AG04449 (cell line): ENCODE data around the gene CHTF18.

ENCODE experiments used
- CTCF ChIA-PET: fragments of 350-600 bp; formaldehyde crosslinking; extraction: SDS; loops from one replicate; lab custom pipeline; 2021; ENCODE audit warnings: antibody characterized with exemption; lab: Yijun Ruan, JAX
- POLR2A ChIA-PET: fragments of 400-600, 350-600 bp; formaldehyde crosslinking; extraction: SDS; loops from one replicate; lab custom pipeline; 2020; ENCODE audit warnings: antibody characterized with exemption, inconsistent platforms; lab: Yijun Ruan, JAX
- DNase-seq: peaks from one replicate; pipeline ENCODE4 v3.0.0-alpha.2; 2010; ENCODE audit warnings: low read depth, low spot score
- H3K4me3 ChIP-seq: 2 replicates; pipeline ENCODE4 v1.5.1; 2011; ENCODE audit warnings: low read depth, mild to moderate bottlenecking, control low read depth, low read length
- TF ChIP-seq, protein P1 (sequence below): IDR thresholded peaks from one replicate; pipeline ENCODE4 v1.5.1; 2011; ENCODE audit warnings: mild to moderate bottlenecking, moderate library complexity, low read length, control low read depth, inconsistent platforms; ENCODE audit not compliant: insufficient read depth; ENCODE audit errors: missing control alignments

CHTF18 gene

DNA sequence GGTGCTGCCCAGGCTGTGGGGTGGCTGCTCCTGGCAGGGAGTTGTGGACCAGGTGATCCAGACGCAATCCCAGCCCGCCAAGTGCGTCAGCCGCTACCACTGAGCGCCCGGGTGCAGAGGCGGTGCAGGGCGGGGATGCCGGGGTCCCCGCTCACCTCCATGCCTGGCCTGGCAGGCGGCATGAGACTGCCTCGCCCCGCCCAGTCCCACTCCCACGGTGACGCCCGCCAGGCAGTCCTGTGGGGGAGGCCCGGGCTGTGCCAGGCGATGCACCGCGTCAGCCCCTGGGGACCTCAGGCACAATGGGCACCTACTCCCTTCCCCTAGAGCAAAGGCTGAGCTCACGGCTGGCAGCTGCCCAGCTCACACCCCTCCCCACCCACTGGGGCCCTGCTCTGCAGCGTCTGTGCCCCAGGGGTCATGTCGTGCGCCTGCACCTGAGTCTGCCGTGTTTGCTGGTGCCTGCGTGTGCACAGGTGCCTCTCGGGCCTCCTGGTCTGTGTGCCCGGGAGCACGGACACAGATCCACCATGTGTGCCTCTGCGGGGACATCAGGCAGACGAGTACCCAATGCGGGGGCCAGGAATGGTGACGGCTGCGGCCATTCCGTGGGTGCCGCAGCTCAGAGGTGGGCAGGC is 5.5 kb upstream of the CHTF18 start:
- POLR2A ChIA-PET: interaction anchor here (1.3 kb wide), 1 partner anchor 71 kb away, joined by 4 read pairs; no protein-coding TSS in a partner anchor
- H3K4me3 ChIP-seq: no peak overlapping the region
- CTCF ChIA-PET: interaction anchor here (1.0 to 7.7 kb wide), 2 partner anchors 34 to 70 kb away, joined by 3 to 210 read pairs; partner anchors contain the start of gene METRN
- no peak for DNase-seq
- TF ChIP-seq, protein P1, sequence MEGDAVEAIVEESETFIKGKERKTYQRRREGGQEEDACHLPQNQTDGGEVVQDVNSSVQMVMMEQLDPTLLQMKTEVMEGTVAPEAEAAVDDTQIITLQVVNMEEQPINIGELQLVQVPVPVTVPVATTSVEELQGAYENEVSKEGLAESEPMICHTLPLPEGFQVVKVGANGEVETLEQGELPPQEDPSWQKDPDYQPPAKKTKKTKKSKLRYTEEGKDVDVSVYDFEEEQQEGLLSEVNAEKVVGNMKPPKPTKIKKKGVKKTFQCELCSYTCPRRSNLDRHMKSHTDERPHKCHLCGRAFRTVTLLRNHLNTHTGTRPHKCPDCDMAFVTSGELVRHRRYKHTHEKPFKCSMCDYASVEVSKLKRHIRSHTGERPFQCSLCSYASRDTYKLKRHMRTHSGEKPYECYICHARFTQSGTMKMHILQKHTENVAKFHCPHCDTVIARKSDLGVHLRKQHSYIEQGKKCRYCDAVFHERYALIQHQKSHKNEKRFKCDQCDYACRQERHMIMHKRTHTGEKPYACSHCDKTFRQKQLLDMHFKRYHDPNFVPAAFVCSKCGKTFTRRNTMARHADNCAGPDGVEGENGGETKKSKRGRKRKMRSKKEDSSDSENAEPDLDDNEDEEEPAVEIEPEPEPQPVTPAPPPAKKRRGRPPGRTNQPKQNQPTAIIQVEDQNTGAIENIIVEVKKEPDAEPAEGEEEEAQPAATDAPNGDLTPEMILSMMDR: no peak

- TF ChIP-seq, protein P1: no peak
- ChIA-PET CTCF (interaction anchor here (1.0 to 7.7 kb wide), 2 partner anchors 35 to 71 kb away, joined by 3 to 210 read pairs; partner anchors contain the start of gene METRN), POLR2A (interaction anchor here (1.3 kb wide), 1 partner anchor 71 kb away, joined by 4 read pairs; no protein-coding TSS in a partner anchor)
- H3K4me3 ChIP-seq: no peak overlapping the region
- no peak for DNase-seq
Observed at GRCh38 chr16:783404-784161, 4.8 kb upstream of the CHTF18 start.

GRCh38 chr16:784431-784830 is 4.0 kb upstream of the CHTF18 start:
- ChIA-PET CTCF (interaction anchor here (0.8 to 7.7 kb wide), 13 partner anchors 8 to 208 kb away, joined by 3 to 210 read pairs (median 7); partner anchors contain the start of genes ANTKMT, CIAO3, METRN and MSLN), POLR2A (interaction anchor here (1.2 kb wide), 1 partner anchor 70 kb away, joined by 3 read pairs; the partner anchor contains the start of gene METRN)
- DNase-seq: no peak
- no peak overlapping the region for H3K4me3 ChIP-seq
- TF ChIP-seq, protein P1: no peak

DNA sequence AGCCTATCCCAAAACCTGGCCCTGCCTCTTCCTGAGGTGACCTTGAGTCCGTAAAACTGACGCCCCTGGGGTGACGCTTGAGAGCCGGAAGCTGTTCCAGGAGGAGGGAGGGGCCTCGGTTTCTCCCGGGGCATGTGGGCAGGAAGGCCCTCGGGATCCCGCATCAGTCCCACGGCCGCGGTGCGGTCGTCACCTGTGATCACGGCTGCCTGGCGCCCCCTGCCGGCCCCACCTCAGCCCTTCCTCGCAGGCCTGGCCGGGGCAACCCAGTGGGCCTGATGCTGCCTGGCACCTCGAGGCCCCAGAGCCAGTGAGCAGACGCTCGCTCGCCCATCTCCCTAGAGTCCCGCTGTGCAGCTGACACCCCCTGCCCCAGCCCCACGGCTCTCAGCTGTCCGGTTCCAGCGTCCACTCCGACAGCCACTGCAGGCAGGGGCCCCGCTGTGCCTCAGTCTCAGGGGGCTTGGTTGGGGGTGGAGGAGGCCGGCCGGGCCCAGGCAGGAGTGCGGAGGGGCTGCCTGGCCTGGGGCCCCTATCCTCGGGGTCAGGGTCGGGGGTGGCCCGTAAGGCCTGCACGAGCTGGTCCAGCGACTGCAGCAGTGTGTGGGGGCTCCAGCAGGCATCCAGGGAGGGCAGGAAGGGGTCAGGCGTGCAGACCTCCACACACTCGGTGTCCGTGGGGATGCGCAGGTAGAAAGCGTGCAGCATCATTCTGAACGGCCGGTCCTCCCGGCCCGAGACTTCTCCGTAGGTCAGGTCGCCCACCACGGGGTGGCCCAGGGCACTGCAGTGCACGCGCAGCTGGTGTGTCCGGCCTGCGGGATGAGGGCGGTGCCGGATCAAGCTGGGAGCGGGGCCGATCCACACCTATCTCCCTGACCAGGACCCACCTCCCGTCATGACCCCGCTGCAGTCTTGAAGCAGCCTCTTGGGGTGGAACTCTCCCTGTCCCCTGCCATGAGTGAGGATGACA is 2.6 kb upstream of the CHTF18 start:
- DNase-seq: no peak
- no peak overlapping the region for H3K4me3 ChIP-seq
- TF ChIP-seq, protein P1: peak; percentile 66
- ChIA-PET POLR2A (no interaction called here), CTCF (interaction anchor here (0.8 to 7.7 kb wide), 22 partner anchors 9 to 209 kb away, joined by 3 to 210 read pairs (median 4); partner anchors contain the start of genes ANTKMT, CIAO3, METRN and MSLN)

- peak overlapping the region; percentile 88 for H3K4me3 ChIP-seq
- TF ChIP-seq, protein P1: no peak
- DNase-seq: no peak
- ChIA-PET POLR2A (no interaction called here), CTCF (interaction anchor here (0.9 to 7.7 kb wide), 4 partner anchors 37 to 270 kb away, joined by 3 to 210 read pairs (median 14); partner anchors contain the start of genes ANTKMT and METRN)
Observed at GRCh38 chr16:787321-787966, 976 bp upstream of the CHTF18 start.
